ENCODE measurements around the gene WNK2.
"Not testable (repeated sequence)": the region's sequence is repeated elsewhere in the genome, so short reads cannot be mapped to it uniquely, and the experiment has no call there.

The WNK2 gene
- 0 to 0.07 reads per million in 2 donors for total RNA-seq

- peak; percentile 32 for DNase-seq
These were observed at the start of gene WNK2 for GRCh38 chr9:93183663-93184431. Gene WNK2 (plus strand): TSS chr9:93184139. CDS start chr9:93184930, 791 bp downstream.

GRCh38 chr9:93134740-93135444 lies 49.0 kb upstream of the WNK2 start:
- DNase-seq: no peak

- no peak for DNase-seq
These were observed 47.9 kb upstream of the WNK2 start for GRCh38 chr9:93136011-93136440.

- DNase-seq: no peak
These were observed 46.6 kb upstream of the WNK2 start for GRCh38 chr9:93137362-93137761.

GRCh38 chr9:93138171-93138764 lies 45.7 kb upstream of the WNK2 start:
- no peak for DNase-seq

- DNase-seq: no peak
These were observed 44.4 kb upstream of the WNK2 start for GRCh38 chr9:93139365-93140182.

GRCh38 chr9:93141771-93142483 lies 42.0 kb upstream of the WNK2 start:
- no peak for DNase-seq

GRCh38 chr9:93143830-93144530 lies 40.0 kb upstream of the WNK2 start:
- DNase-seq: peak; percentile 62

GRCh38 chr9:93146696-93147095 lies 37.2 kb upstream of the WNK2 start:
- not testable (repeated sequence) for DNase-seq

GRCh38 chr9:93147632-93148031 lies 36.3 kb upstream of the WNK2 start:
- DNase-seq: no peak

GRCh38 chr9:93148721-93149120 lies 35.2 kb upstream of the WNK2 start:
- no peak for DNase-seq

- DNase-seq: no peak
These were observed 34.6 kb upstream of the WNK2 start for GRCh38 chr9:93149361-93149760.

GRCh38 chr9:93151097-93151784 lies 32.7 kb upstream of the WNK2 start:
- no peak for DNase-seq

GRCh38 chr9:93154293-93154903 lies 29.5 kb upstream of the WNK2 start:
- peak; percentile 34 for DNase-seq

GRCh38 chr9:93155716-93156474 lies 28.0 kb upstream of the WNK2 start:
- DNase-seq: no peak

GRCh38 chr9:93156475-93157008 lies 27.4 kb upstream of the WNK2 start:
- no peak for DNase-seq

GRCh38 chr9:93159601-93160471 lies 24.1 kb upstream of the WNK2 start:
- peak; percentile 64 for DNase-seq
